ENCODE measurements around the gene WAC.

Gene WAC

GRCh38 chr10:28669227-28670173, 136.6 kb downstream of the WAC start:
- DNase-seq, result no peak
